GM12891 (cell line): ENCODE measurements around the gene RHBDF2.
"Not testable (repeated sequence)": the region's sequence is repeated elsewhere in the genome, so short reads cannot be mapped to it uniquely, and the experiment has no call there.

Experiments used
- DNase-seq: peaks from one replicate; pipeline ENCODE4 v3.0.0; 2011; ENCODE audit warnings: low spot score; ENCODE audit not compliant: insufficient read length
- FAIRE-seq: peaks from 2 replicates; lab custom pipeline; 2011; peaks lifted over from hg19 to GRCh38; lab: Jason Lieb, UNC
- PAX5 ChIP-seq: IDR thresholded peaks from 2 replicates; pipeline ENCODE4 v1.6.1; 2011; ENCODE audit warnings: low read length, moderate library complexity, mild to moderate bottlenecking; ENCODE audit not compliant: insufficient read depth, severe bottlenecking
- POLR2A ChIP-seq: IDR thresholded peaks from 2 replicates; pipeline ENCODE4 v1.6.1; 2011; ENCODE audit warnings: low read depth, low read length, control low read depth
- POLR2AphosphoS5 ChIP-seq: IDR thresholded peaks from 2 replicates; pipeline ENCODE4 v1.6.1; 2011; ENCODE audit warnings: low read depth, low read length, control low read depth
- POU2F2 ChIP-seq: IDR thresholded peaks from 2 replicates; pipeline ENCODE4 v1.6.1; 2011; ENCODE audit warnings: low read depth, mild to moderate bottlenecking, control low read depth, low read length, moderate library complexity
- SPI1 ChIP-seq: IDR thresholded peaks from 2 replicates; pipeline ENCODE4 v1.6.1; 2011; ENCODE audit warnings: low read depth, low read length, control low read depth
- TAF1 ChIP-seq: IDR thresholded peaks from 2 replicates; pipeline ENCODE4 v1.6.1; 2011; ENCODE audit warnings: low read depth, low read length, control low read depth

The RHBDF2 gene

DNA sequence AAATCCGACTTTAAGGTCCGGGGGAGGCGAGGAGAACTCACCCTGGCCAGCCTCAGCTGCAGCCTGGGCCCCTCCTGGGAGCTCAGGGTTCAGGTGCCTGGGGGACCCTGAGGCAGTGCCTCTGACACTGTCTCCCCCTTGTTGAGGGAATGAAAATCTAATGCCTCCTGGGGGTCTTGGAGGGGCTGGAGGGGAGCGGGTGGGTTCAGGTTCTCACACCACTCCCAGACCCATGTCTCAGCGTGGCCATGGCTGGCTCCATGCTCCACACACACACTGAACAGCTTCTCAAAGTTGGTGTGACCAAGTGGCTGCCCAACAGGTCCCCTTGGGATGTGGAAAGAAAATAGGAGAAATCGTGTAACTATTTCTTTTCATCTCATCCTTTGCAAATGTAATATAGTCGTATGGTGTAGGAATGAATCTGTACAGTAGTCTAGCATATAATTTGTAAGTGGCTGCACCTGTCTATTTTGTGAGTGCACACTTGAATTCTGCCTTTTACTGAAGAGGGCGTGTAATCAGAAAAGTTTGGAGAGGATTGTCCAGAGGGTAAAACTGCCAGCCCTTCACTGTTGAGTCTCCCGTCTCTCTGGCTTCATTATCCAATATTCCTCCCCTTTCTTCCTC is 37.8 kb upstream of the RHBDF2 start:
- DNase-seq (no peak), FAIRE-seq (no peak)
- TF ChIP-seq PAX5 (no peak), POLR2A (no peak), SPI1 (no peak), POU2F2 (no peak), TAF1 (no peak), POLR2AphosphoS5 (no peak)

DNA sequence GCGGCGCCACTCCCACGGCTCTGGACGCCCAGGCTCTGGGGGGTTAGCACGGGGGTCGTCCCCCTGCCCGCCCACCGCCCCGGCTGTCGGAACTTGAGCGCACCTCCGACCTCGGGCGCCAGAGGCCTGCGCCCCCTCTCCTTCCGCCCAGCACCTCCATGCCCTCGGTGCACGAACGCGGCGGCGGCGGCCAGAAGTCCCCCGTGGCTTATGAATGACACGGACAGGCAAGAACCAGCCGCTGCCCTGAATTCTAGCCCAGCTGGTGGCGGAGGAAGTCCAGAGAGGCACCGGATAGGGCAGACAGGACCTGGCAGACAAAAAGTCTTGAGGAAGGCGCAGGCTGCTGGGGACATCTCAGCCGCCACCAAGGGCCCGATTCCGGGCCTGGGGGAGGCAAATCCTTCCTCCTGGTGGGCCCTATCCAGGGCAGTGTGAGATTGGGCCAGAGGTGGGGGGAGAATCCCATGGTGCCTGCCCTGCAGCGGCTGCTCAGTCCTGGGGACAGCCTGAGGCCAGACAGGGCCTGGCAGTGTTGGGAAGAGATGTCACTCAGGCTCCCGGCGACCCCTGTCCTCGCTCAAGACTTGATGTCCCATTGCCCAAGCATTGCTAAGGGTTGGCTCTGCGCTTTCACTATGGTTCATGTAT is 37.2 kb upstream of the RHBDF2 start:
- TF ChIP-seq POU2F2 (no peak), TAF1 (no peak), POLR2A (no peak), POLR2AphosphoS5 (no peak), SPI1 (no peak), PAX5 (no peak)
- DNase-seq (no peak), FAIRE-seq (no peak)

DNA sequence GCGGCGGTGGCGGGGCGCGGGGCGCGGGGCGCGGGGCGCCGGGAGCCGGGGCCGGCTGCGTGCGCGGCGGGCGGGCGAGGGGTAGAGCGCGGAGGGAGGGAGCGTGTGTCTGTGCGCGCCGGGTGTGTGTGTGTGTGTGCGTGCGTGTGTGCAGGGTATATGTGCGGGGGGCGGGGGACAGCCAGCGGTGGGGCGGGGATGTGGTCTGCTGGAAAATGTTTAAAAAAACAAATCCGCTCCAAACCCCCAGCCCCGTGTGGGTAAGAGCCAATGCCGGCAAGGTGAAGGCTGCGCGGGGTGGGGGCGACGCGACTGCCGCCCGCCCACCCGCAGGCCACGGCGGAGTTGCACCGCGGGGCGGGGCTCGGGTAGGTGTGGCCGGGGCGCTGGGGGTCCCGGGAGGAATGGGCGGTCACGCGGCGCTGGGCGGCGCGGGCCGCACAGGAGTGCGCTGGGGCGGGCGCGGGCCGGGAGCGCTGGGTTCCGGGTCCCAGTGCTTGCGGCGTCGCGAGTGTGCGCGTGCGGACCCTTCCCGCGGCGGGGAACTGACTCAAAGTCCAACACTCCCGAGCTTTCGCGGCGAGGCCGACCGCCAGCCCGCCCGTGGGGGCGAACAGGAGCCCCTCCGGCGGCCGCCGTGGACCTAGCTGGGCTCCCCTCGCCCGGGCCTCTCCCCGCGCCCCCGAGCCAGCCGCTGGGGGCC is 36.5 kb upstream of the RHBDF2 start, which contains the start of gene CYGB:
TSS of gene CYGB (minus strand) at position 132 of the 703 bp plus-strand sequence. CDS start 167 bp downstream, outside the sequence.
- TF ChIP-seq POLR2A, result no peak
- no peak for DNase-seq
- no peak for FAIRE-seq

DNA sequence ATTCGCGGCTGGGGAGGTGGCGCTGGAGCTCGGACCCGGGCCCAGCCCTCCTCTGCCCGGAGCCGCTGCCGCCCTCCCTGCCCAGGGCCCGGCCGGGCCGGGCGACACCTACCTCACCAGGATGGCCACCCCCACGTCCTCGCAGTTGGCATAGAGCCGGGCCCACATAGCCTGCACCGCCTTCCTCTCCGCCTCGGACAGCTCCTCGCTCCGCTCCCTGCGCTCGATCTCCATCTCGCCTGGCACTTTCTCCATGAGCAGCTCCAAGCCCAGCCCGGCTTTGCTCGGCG is 36.0 kb upstream of the RHBDF2 start:
- FAIRE-seq (no peak), DNase-seq (no peak)
- TF ChIP-seq POLR2A (no peak), POLR2AphosphoS5 (no peak), PAX5 (no peak)

DNA sequence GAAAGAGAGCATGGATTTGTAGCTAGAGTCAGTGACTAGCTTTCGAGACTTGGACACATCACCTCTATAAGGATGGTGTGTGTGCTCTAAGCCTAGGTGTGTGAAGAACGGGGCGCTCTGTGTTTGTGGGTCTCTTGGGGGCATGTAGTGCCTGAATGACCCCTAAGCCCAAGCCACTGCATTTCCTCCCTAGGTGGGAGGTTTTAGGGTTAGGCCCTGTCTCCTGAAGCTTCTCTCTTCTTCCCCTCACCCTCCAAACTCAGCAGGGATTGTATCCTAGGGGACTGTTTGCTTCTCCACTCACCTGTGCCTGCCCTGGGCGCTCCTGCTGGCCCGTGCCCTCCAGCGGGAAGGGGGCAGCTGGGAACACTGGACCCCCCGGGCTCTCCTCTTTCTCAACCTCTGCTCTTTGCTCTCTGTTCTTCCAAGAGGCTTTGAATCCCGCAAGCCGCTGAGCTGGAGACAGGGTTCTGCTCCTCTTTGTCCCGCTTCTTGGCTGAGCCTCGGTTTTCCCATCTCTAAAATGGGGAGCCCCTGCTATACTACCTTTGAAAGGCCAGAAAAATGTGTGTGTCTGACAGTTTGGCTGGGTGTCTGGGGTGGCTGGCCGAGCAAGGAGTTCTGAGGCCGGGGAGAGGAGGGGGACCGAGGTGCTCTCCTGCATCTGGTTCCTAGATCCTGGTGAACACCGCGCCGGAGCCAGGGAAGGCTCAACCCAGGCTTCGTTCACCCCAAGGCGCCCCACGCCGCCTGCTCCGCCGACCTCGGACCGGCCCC is 35.5 kb upstream of the RHBDF2 start:
- TF ChIP-seq PAX5 (no peak), POLR2AphosphoS5 (no peak), TAF1 (no peak), POLR2A (no peak), POU2F2 (no peak), SPI1 (no peak)
- DNase-seq (no peak), FAIRE-seq (no peak)

DNA sequence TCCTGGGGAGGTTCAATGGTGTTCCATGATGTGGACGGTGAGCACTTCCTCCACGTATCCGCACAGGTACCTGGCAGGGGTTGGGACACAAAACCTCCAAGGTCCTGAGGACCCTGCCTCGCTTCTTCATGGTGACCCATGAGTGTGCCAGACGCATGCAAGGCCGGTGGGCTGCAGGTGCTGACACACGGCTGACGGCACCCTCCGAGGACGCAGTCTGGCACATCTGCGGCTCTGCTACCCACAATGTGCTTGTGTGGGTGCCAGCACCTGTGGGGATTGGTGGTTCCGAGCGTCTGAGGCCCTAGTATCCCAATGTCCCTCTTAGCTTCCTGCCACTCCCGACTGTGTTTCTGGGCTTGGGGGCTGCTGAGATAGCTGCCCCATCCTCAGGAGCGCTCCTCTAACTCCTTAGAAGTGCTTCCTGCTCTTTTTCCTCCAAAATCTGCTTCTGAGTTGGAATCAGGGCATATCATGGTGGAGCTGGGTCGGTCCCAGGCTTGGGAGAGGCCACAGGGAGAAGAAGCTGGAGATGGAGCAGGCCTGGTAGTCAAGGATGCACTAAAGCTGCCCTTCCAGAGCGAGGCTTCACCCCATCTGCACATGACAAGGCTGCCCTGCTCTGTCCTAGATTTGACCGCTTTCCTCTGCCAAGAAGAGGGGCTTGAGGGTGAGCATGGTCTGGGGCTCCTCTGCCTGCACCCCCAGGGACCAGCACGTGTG is 34.7 kb upstream of the RHBDF2 start:
- TF ChIP-seq POU2F2 (no peak), POLR2AphosphoS5 (no peak), SPI1 (no peak), PAX5 (no peak), POLR2A (no peak), TAF1 (no peak)
- FAIRE-seq, result no peak

DNA sequence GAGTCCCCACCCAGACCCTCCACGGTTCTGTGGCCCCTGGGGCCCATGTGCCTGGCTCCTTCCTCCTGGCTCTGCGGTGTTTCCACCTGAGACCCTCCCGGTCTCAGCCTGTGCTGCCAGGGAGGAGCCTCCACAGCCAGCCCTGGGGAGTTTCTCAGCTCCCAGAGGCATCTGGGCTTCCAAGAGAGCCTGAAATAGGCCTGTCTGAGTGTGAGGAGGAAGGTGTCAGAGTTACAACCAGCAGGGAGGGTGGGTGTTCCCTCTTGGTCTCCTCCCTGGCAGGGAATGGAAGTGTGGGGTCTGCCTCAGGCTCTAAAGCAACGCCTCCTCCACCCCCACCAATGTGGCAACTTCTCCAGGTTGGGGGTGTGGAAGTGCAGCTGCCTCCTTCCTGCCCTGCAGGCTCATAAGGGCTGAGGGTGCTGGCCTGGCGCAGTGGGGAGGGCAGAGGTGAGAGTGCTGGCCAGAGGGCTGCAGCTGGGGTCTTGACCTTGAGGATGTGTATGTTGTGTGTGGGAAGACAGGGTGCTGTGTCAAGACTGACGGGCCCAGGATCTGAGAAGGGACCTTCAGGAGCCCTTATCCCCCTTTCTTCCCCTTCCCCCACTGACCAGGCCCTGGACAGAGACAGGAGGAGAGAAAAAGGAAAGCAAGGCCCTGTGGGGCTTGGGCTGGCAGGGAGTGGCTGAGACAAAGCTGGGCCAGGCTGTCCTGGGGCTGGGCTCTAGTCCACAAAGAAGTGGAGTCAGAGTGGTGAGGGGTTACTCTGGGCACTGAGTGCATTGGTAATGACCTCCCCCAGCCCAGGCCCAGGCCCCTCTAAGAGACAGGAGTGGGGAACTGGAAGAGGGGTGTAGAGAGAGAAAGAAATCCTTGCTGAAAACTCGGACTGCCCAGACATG is 33.9 kb upstream of the RHBDF2 start:
- FAIRE-seq (no peak), DNase-seq (no peak)
- TF ChIP-seq SPI1, result no peak
- TF ChIP-seq TAF1, result no peak
- TF ChIP-seq POLR2AphosphoS5, result no peak
- no peak for TF ChIP-seq POU2F2
- no peak for TF ChIP-seq POLR2A
- TF ChIP-seq PAX5, result no peak

More for the DNA sequence above, 34.7 kb upstream of the RHBDF2 start:
- no peak for DNase-seq

DNA sequence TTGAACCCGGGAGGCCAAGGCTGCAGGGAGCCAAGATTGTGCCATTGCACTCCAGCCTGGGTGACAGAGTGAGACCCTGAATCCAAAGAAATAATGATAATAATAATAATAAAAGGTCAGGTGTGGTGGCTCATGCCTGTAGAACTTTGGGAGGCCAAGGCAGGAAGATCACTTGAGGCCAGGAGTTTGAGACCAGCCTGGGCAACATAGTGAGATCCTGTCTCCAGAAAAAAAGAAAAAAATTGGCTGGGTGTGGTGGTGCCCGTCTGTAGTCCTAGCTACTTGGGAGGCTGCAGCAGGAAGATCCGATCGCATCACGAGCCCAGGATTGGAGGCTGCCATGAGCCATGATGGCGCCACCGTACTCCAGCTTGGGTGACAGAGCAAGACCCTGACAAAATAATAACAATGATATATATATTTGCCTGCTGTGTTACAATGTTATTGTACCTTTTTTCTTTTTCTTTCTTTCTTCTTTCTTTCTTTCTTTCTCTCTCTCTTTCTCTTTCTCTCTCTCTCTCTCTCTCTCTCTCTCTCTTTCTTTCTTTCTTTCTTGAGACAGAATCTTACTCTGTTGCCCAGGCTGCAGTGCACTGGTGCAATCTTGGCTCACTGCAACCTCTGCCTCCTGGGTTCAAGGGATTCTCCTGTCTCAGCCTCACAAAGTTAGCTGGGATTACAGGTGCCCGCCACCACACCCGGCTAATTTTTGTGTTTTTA is 32.6 kb upstream of the RHBDF2 start:
- not testable (repeated sequence) for DNase-seq, FAIRE-seq
